Loucy (cell line): ENCODE data around the gene ZNF385D.

Experiments used
- CTCF ChIP-seq: fragments of 200-600 bp; sonication (generic); conservative IDR thresholded peaks from 2 replicates; pipeline ENCODE4 v1.5.1; 2014; ENCODE audit warnings: mild to moderate bottlenecking, antibody characterized with exemption, low read length
- EZH2phosphoT487 ChIP-seq: fragments of 200-600 bp; IDR thresholded peaks from 2 replicates; pipeline ENCODE4 v1.6.1; 2018; ENCODE audit warnings: antibody characterized with exemption, mild to moderate bottlenecking, moderate library complexity, borderline replicate concordance

- TF ChIP-seq CTCF: no peak
- TF ChIP-seq EZH2phosphoT487: no peak
Observed at GRCh38 chr3:21790466-21790865, 39.5 kb upstream of the ZNF385D start.
